Activated CD4-positive, alpha-beta T cell treated with anti-CD3 and anti-CD28 coated beads for 48 hours (primary cell): Measurements from ENCODE around the gene RAB14.

ENCODE experiments used
- DNase-seq: peaks from one replicate; pipeline ENCODE4 v3.0.0-alpha.2; 2020

The RAB14 gene

DNA sequence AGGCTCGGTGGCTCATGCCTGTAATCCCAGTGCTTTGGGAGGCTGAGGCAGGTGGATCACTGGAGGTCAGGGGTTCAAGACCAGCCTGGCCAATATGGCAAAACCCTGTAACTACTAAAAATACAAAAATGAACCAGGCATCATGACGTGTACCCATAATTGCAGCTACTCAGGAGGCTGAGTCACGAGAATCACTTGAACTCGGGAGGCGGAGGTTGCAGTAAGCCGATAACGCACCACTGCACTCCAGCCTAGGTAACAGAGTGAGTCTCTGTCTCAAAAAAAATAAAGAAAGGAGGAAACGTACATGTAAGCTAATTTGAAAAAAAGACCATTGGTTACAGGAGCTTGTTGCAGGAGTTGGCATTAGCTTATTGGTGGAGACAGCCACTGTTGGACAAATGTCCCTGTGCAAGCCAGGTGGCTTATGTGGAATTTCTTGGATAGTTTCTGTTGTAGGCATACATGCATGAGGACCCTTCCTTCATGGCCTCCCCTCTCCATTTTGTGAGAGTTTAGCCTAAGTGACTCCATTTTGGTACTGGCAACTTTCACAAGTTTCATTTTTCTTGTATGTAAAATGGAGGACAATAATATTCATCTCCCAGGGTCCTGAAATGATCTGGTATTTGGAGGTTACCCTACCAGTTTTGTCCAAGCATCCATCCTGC is 16.8 kb upstream of the RAB14 start:
- no peak for DNase-seq

DNA sequence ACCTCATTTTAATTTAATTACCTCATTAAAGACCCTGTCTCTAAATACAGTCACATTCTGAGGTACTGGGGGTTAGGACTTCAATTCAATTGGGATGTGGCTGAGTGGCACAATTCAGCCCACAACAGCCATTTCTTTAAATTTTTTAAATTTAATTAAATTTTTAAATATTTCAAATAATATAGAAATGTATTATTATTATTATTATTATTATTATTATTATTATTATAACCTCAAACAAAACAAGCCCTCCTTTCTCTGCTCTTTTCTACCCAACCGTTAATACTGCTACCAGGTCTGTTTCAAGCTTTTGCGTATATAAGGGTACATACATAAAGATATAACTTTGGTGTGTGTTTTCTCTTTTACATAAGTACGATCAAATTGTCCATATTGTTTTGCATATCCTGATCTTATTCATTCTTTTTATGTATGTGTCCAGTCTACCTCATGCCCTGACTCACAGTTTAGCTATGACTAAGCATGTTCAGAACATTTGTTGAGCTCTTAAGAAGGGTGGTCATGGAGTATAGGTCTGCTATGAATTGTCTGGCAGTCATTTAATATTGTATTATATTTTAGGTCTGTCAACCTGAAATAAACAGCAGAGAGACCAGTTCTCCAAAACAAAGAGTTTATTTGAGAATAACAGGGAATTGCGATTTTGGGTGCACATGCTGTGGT is 16.1 kb upstream of the RAB14 start:
- DNase-seq, result no peak

DNA sequence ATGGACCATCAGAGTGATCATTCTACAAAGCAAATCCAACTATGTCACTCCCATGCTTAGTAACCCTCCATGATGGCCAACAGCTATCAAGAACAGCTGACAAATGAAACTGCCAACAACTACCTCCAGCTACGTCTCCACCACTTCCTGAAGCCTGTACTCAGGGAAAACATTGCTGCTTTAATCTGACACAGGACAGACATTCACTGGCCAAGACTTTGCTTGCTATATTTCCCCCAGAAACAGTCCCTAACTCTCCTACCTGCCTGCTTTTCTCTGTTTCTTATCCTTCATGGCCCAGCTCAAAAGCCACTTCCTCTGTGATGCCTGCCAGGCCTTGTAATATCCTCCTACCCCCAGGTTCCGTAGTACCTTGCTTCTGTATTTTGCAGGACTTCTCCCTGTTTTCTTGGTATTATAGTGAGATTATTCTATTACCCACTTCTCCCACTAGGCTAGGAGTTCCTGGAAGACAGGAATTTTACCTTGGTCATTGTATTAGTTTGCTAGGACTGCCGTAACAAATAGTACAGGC is 14.7 kb upstream of the RAB14 start:
- DNase-seq, result no peak

DNA sequence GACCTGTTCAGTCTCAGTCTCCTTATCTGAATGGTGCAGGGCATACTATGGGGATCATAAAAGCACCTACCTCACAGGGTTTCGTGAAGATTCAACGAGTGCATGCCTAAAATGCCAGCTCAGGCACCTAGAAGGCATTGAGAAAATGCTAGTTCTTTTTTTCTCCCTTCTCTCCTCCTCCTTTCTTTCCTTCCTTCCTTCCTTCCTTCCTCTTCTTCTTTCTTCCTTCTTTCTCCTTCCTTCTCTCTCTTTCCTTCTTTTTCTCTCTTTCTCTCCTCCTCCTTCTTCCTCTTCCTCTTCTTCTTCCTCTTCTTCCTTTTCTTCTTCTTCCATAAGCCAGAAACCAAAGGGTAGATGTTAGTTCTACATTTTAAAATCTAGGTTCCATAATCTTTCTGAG is 12.3 kb upstream of the RAB14 start:
- DNase-seq, result no peak

DNA sequence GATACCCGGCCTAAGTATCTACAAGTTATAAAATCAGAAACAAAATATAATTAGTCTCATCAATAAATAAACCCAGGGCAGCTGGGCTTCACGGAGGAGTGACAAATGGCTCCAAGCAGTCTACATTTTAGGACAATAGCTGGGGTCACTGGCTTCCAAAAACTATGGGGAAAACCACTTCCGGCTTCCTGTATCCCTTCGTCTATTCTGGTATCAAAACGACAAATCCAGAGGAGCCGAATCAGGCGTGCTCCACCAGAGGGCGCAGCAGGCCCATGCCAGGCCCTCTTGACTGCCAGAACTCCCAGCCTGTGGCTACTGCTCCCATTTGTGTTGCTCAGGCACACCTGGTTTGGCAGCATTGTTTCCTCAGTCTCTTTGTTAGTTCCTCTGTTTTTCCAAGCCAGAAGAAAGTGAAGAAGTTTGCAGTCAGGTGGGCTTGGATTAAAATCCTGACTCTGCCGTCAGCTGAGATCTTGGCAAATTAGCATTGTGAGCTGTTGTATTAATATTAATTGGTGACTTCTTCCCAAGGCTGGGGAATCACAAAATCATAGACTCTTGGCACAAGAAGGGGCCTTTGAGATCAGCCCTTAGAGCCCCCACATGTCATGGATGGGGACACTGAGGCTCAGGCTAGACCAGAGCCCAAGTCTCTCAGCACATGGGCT is 11.6 kb upstream of the RAB14 start:
- DNase-seq, result peak; percentile 86

DNA sequence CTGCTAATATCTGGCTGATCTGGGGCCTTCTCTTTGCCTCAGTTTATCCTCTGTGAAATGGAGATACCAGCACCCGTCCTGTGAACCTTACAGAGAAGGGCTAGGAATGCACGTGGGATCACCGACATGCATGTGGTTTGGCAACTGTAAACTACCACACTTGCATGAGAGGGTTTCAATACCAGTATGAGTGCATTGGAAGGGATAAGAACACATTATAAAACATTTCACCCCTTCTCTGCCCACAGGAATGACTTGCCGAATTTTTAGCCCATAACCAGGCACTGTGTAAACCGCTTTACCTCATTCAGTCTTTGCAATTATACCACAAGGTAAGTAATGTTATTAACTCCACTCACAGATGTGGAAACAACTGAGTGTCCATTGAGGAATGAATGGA is 8.9 kb upstream of the RAB14 start:
- DNase-seq, result no peak

DNA sequence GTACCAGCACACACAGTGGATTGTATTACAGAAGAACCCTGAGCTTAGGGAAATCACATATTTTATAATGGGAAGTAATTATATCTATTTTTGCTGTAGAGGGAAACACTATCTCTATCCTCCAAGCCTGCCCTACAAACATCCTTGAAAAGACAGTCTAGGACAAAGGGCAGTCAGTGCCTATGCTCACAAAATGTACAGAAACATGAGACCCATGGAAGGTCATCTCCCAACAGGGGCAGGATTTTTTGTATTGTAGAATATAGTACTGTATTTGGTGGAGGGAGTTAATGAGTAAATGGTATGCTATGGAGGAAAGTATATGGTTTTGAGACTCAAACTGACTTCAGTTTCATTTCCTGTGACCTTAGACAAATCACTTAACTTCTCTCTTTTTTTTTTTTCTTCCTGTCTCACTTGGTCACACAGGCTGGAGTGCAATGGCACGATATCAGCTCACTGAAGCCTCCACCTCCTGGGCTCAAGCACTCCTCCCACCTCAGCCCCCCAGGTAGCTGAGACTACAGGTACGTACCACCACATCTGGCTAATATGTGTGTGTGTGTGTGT is 5.8 kb upstream of the RAB14 start:
- DNase-seq, result no peak

DNA sequence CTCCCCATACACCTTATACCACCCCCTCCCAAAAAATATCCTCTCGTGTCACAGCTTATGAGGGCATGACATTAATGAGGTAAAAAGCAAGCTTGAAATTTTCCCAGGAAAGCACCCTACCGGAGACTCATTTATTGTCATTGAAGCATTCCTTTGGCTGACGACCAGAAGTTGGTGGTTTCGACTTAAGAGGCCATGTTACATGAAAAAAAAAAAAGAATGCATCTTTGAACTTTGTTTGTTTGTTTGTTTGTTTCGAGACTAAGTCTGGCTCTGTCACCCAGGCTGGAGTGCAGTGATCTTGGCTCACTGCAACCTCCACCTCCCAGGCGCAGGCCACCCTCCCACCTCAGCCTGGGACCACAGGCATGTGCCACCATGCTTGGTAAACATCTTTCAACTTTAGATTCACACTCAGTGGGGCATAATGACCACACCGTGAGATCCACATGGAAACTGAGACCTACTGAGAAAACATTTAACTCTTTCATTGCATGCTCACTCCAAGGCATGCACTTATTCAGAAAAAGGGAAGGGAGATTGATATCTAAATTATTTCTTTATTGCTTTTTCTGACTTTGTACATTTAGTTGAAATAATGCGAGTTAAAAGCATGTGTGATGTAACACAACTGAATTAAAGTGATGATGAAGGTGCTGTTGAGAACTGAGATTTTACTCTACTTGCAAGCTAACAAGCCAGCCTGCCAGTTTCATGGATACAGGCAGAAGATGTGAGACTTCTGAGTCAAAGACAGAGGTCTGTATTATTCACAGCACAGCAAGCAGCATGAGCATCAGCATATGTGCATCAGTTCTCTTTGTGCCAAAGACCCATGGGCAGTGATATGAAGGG is 5.1 kb upstream of the RAB14 start:
- no peak for DNase-seq

DNA sequence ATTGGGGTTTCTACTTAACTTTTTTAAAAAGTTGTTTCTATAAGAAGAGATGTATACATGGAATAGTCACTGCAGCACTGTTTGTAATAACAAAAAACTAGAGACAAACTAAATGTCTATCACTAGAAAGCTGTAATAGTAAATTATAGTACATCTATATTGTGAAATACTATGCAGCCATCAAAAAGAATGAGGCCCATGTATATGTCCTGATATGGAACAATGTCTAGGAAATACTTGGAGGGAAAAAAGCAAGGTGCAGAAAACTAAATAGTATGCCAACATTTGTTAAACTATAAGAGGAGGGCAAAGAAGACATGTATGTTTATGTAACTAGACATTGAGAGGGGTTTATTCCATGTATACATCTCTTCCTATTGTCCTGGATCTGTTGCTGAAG is 2.9 kb upstream of the RAB14 start:
- DNase-seq, result no peak

DNA sequence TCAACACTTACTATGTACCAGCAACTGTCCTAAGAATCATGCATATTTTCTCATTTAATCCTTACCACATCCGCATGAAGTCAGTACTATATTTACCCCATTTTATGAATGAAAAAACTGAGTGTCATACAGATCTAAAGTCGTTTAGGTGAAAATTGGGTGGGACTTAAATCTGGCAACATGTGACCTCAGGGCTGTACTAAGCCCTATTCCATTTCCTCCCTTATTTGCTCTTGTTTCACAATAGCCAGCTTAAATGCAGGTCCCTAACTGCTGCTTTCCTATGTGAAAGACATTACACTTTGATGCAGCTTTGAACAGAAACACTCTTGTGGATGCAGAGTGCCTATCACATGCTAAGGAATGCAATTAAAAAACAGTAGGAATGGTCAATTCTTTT is 2.5 kb upstream of the RAB14 start:
- no peak for DNase-seq

DNA sequence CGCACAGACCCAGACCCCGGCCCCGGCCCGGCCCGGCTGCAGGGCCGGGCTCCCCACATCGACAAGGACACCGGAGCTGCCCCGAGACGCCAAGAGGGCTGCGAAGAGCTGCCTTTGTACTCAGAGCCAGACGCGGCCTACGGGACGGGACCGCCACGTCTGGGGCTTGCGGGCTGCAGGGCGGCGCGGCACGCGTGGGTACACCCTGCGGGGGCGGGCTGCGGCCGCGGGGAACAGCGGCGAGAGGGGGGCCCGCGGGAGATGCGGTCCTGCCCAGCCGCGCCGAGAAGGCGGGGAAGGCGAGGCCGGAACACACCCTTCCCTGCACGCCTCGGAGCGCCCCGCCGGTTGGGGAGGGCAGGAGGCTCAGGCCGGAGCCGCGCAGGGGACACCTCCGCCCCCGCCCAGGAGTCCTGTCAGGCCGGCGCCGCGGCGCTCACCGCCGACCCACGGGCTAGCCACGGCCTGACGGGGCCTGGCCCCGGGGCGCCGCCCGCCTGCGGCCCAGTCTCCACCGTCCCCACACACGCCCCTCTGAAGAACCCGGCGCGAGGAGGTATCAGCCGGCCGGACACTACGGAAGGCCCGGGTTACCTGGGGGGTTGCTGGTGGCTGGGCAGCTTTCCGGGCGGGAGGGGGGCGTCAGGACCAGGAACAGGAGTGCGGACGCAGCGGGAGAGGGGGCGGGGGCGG is 478 bp downstream of the RAB14 start:
- DNase-seq, result peak; percentile 51

DNA sequence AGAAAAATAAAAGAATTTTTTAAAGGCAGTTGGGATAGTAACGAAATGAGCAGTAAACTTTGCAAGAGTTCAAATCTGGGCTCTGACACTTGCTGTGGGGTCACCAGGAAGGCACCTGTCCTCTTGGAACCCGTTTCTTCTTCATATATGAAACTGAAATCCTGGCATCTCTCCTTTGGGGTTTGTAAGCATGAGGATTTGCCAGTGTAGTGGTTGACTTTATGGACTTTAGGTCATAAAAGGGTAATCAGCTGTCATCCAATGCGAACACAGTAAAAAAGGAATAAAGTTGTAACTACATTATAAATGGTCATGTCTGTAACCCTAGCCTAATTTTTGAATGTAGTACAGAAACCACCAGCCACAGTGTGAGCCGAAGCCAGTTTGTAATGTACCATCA is 1.3 kb downstream of the RAB14 start:
- no peak for DNase-seq

DNA sequence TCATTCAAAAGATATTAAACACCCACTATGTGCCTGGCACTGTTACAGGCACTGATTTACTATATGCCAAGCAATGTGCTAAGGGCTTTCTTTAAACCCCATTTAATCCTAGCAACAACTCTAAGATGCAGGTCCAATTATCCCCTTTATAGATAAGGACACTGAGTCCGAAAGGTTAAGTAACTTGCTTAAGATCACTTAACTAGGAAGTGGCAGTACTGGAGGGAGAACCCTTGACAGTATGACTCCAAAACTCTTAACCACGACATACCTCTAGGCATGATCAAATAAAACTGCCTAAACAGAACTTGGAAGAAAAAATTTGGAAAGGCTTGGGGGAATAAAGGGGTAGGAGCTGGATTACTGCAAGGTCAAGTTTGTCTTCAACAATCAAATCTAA is 1.7 kb downstream of the RAB14 start:
- DNase-seq, result no peak

DNA sequence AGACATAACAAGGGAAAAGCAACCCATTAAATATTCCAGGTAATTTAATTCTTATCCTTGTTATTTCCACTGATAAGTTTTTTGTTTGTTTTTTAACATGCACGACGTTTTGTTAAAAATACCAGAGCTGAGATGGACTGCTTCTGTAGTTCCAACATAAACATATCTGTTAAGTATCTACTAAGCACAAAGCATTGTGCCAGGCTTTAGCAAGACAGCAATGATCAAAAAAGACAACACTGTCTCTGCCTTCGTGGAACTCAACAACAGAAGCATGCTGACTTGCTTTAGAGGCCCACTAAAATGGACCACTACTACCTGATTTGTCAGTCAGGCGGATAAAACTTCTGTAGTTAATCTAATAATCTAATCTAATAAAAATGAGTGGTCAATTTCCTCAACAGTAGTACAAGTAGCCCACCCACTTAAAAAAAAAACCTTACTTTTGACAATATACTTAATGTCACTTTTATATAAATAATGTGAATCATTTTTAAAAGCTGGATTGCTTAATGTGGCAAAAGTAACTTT is 3.1 kb downstream of the RAB14 start:
- no peak for DNase-seq

DNA sequence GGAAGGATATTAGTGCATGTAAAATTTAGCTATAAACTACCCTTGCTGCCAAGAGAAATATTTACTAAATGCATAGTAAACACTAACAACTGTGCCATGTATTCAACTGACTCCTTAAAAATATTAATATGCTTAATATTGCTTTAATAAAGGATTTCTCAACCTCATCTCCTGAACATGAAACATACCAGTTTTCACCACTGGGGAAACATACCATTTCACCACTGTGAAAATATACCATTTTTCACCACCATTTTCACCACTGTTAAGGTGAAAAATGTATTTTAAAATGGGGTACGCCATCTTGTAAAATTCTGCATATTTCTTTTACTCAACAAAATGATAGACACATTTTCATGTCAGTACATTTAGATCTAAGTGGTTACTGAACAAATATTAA is 4.5 kb downstream of the RAB14 start:
- no peak for DNase-seq

DNA sequence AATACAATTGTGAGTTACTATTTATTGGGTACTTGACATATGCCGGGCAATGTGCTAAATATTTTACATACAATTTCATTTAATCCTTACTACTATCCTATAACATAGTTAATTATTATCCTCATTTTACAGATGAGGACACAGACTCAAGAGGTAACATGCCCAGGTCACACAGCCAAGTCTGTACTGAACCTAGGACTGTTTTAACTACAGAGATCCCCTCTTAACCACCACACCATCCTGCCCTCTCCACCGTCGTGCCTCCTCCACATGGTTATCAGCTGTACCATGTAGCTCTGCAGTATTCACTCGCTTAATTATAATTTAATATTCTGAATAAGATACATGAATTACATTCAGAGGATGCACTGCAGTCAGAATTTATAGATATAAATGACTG is 5.3 kb downstream of the RAB14 start:
- DNase-seq, result no peak

DNA sequence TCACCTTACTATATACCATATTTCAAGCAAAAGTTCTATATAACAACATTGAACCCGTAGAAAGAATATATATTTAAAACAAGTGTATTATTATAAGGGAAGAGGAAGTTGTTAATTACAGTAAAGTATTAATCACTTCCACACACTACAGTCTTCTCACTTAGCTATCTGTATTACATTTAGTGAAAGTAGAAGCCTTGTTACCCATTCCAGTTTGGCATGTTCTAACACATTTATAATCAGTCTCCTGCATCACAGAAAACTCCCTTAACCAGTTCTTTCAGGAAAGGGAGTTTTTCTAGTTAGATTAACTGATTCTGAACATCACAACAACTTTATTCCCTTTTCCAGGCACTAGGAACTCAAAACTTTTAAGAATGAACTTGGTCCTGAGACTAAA is 6.9 kb downstream of the RAB14 start:
- no peak for DNase-seq

DNA sequence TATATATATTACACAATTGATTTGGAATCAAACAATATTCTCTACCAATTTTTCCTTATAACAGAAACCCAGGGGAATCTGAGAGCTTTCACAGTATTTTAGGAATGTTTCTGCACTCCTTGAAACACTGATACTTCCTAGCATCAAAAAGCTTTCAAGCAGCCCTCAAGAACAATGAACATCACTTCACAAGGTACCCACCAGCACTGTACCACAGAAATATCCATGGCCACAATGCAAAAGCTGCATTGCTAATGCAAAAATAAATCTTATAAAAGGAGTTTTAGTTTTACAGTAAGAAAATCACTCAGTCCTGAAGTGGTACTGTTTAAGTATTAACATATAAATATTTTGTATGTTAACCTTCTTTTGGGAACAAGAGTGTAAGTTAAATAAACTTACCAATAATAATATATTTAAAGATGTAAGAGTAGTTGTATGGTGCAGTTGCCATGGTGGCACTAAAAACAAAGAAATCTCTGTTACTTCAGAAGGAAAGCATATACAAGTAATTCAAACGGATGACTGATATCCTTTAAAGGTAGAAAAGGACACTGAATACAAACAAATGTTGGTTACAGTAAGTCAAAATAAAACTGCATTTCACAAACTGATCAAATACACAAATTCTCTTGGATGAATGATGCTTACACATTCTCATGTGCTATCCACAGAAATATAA is 8.6 kb downstream of the RAB14 start:
- no peak for DNase-seq

DNA sequence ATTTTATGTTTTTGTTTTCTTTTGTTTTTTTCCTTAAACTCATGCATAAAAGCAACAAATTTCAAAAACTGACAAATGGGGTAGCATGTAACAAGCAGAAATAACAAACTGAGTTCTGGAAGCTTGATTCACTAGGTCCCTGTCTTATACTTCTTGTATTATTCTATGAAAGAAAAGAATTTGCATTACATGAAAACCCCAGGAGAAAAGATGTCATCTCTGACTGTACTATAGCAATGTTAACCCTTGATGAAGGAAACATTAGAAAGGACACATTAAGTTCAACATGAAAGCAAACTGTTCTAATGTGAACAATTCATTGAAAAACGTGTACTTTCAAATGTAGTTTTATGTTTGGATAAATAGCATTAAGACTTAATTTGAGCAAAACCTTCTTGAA is 9.2 kb downstream of the RAB14 start:
- no peak for DNase-seq

DNA sequence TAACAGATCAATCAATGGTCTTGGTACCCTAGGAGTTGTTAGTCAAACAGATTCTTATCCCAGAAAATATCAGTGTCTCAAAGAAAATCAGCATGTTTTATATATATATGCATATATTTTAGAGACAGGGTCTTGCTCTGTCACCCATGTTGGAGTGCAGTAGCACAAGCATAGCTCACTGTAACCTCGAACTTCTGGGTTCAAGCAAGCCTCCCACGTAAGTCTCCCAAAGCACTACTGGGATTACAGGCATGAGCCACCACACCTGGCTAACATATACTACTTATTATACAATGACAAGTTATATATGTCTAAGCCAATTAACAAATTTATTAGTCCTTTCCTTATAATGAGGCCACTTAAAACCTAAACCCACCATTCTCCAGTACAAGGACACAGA is 10.4 kb downstream of the RAB14 start:
- DNase-seq, result no peak

DNA sequence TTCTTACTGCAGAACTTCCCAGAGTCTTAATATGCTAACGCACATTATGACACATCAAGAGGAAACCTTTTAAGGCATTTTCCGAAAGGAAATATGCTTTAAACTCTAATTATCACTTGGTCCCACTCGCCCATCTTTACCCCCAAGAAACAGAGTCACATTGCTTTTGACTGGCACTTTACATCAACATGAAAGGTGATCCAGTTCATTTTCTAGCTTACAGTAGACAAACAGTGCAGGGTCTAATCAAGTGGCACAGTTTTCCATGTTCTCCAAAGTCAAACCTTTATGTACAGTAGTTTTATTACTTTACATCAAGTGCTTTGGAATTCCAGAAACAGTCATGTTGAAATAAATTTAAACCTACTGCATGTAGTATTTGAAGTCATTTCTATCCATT is 12.0 kb downstream of the RAB14 start:
- DNase-seq, result no peak
